PFSK-1 (cell line): ENCODE data around the gene HOXA5.

Experiments
- FOXP2 ChIP-seq: optimal IDR thresholded peaks from 2 replicates; pipeline ENCODE3; 2011; ENCODE audit warnings: borderline replicate concordance, control low read depth, inconsistent platforms; ENCODE audit not compliant: insufficient read depth; ENCODE audit errors: extremely low read length, extremely low read depth
- POLR2AphosphoS5 ChIP-seq: IDR thresholded peaks from 2 replicates; pipeline ENCODE4 v1.6.1; 2012; ENCODE audit warnings: low read depth, mild to moderate bottlenecking, control low read depth, low read length, moderate library complexity
- SIN3A ChIP-seq: IDR thresholded peaks from 2 replicates; pipeline ENCODE4 v1.6.1; 2012; ENCODE audit warnings: mild to moderate bottlenecking, low read length, moderate library complexity, borderline replicate concordance; ENCODE audit not compliant: insufficient read depth
- TAF1 ChIP-seq: IDR thresholded peaks from 2 replicates; pipeline ENCODE4 v1.6.1; 2012; ENCODE audit warnings: low read length, control low read depth, borderline replicate concordance; ENCODE audit not compliant: insufficient read depth
- TF ChIP-seq, protein P1 (sequence below), 2 experiments: IDR thresholded peaks; 2 replicates each; pipeline versions ENCODE4 v1.6.1 to v1.8.0; 2011 to 2012; ENCODE audit warnings: low read depth in 2 of 2, low read length in 2 of 2, control low read depth in 1 of 2, inconsistent platforms in 1 of 2, mild to moderate bottlenecking in 1 of 2, moderate library complexity in 1 of 2; ENCODE audit not compliant: insufficient read depth in 1 of 2

HOXA5 gene

DNA sequence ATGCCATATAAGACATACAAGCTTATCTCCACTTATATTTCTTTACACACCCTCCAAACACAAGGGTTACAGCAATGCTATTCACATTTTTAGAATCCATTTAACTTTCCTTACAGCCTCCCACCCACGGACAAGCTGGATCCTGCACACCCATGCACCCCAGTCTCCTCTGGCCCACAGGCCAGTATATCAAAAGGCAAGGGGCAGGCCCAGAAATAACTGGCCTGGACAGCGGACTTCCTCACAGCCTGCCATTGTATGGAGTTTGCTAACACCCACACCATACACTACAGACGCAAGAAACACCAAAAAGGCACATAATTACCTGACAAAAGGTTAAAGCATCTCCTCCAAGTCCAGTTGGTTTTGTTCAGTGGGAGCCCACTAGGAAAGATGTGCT is 24.9 kb downstream of the HOXA5 start:
- TF ChIP-seq TAF1 (no peak), FOXP2 (no peak), SIN3A (no peak)

DNA sequence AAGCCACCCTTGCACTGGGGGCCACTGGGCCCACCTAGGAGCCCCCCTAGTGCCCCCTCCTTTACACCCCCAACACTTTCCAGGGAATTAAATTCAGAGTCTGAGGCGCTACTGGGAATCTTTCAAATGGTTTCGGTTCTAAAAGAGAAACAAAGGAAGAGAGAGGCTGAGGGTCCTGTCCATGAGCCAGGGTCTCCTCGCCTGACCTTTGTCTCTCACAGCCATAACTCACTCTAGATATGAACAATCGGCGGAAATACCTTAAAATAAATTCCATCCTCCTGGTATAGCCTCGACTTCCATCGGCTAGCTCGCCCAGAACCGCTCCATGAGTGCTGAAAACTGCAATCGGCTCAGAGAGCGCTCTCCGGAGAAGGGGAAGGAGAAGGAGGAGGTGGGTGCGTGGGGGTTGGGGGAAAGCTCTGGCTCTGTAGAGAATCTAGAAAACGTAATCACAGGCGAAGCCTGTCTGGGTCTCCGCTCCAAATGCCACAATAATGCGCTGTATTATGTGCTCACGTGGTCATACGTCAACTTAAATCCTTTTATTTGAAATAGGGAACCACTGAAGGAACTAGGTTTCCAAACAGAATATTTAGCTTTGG is 25.5 kb downstream of the HOXA5 start:
- TF ChIP-seq, protein P1, sequence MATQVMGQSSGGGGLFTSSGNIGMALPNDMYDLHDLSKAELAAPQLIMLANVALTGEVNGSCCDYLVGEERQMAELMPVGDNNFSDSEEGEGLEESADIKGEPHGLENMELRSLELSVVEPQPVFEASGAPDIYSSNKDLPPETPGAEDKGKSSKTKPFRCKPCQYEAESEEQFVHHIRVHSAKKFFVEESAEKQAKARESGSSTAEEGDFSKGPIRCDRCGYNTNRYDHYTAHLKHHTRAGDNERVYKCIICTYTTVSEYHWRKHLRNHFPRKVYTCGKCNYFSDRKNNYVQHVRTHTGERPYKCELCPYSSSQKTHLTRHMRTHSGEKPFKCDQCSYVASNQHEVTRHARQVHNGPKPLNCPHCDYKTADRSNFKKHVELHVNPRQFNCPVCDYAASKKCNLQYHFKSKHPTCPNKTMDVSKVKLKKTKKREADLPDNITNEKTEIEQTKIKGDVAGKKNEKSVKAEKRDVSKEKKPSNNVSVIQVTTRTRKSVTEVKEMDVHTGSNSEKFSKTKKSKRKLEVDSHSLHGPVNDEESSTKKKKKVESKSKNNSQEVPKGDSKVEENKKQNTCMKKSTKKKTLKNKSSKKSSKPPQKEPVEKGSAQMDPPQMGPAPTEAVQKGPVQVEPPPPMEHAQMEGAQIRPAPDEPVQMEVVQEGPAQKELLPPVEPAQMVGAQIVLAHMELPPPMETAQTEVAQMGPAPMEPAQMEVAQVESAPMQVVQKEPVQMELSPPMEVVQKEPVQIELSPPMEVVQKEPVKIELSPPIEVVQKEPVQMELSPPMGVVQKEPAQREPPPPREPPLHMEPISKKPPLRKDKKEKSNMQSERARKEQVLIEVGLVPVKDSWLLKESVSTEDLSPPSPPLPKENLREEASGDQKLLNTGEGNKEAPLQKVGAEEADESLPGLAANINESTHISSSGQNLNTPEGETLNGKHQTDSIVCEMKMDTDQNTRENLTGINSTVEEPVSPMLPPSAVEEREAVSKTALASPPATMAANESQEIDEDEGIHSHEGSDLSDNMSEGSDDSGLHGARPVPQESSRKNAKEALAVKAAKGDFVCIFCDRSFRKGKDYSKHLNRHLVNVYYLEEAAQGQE (IDR thresholded peaks at IDR 0.05; ENCODE audit: insufficient read depth in 1 of 2, low read depth in 2 of 2, low read length in 2 of 2), result no peak
- TF ChIP-seq POLR2AphosphoS5 (no peak), SIN3A (no peak), FOXP2 (no peak), TAF1 (no peak)

GRCh38 chr7:27116962-27117886 is 26.3 kb downstream of the HOXA5 start:
- TF ChIP-seq, protein P1 (IDR thresholded peaks at IDR 0.05; ENCODE audit: insufficient read depth in 1 of 2, low read depth in 2 of 2, low read length in 2 of 2), result no peak
- TF ChIP-seq FOXP2, result no peak
- TF ChIP-seq TAF1, result no peak
- no peak for TF ChIP-seq POLR2AphosphoS5
- no peak for TF ChIP-seq SIN3A

- TF ChIP-seq, protein P1 (IDR thresholded peaks at IDR 0.05; ENCODE audit: insufficient read depth in 1 of 2, low read depth in 2 of 2, low read length in 2 of 2), result no peak
- TF ChIP-seq FOXP2 (no peak), SIN3A (no peak), TAF1 (no peak), POLR2AphosphoS5 (no peak)
These were observed 27.2 kb downstream of the HOXA5 start for GRCh38 chr7:27116031-27116961.
